K562 (cell line): ENCODE results near the gene SLC16A6.

Experiments
- ETV6 ChIP-seq, 3 experiments: fragments of 150-350 bp in 1 of 3; sonication (generic) in 1 of 3; formaldehyde crosslinking in 1 of 3; IDR thresholded peaks; 2 replicates each; pipeline versions ENCODE4 v1.6.1 to v1.8.0; 2014 to 2022; ENCODE audit warnings: borderline replicate concordance in 2 of 3, low read depth in 2 of 3, antibody characterized with exemption in 1 of 3, low read length in 1 of 3, mild to moderate bottlenecking in 1 of 3, missing genetic modification reagents in 1 of 3
- FOXK1 ChIP-seq: sonication (generic); formaldehyde crosslinking; IDR thresholded peaks from 2 replicates; pipeline ENCODE4 v1.8.0; 2022; ENCODE audit warnings: missing genetic modification reagents, mild to moderate bottlenecking, borderline replicate concordance
- NFE2 ChIP-seq: IDR thresholded peaks from 2 replicates; pipeline ENCODE4 v1.6.1; 2014; ENCODE audit warnings: antibody characterized with exemption, low read depth
- PHF8 ChIP-seq: fragments of 200-600 bp; sonication (generic); IDR thresholded peaks from 2 replicates; pipeline ENCODE4 v1.6.1; 2012; ENCODE audit warnings: mixed run types, mild to moderate bottlenecking, inconsistent platforms, low read length, moderate library complexity, borderline replicate concordance
- SETDB1 ChIP-seq: IDR thresholded peaks from one replicate; pipeline ENCODE4 v1.6.1; 2012; ENCODE audit warnings: low read length, control low read depth, inconsistent platforms
- SREBF2 ChIP-seq: sonication (generic); formaldehyde crosslinking; IDR thresholded peaks from 2 replicates; pipeline ENCODE4 v1.4.0; 2020; ENCODE audit warnings: mild to moderate bottlenecking, missing genetic modification reagents
- TAF15 ChIP-seq: fragments of 200-400 bp; formaldehyde crosslinking; IDR thresholded peaks from 2 replicates; pipeline ENCODE4 v1.6.1; 2017; ENCODE audit warnings: mild to moderate bottlenecking, low read depth, low read length, moderate library complexity

- TF ChIP-seq FOXK1 (CRISPR knock-in tag) (no peak), SETDB1 (no peak), ETV6 (IDR thresholded peaks at IDR 0.05; ENCODE audit: borderline replicate concordance in 1 of 2, low read depth in 2 of 2, low read length in 1 of 2) (no peak), ETV6 (CRISPR knock-in tag; IDR thresholded peaks at IDR 0.05; ENCODE audit: borderline replicate concordance) (no peak), SREBF2 (CRISPR knock-in tag) (no peak), PHF8 (no peak), NFE2 (no peak), TAF15 (no peak)
These were observed 37.1 kb upstream of the SLC16A6 start for GRCh38 chr17:68327823-68328557.
